Heart left ventricle (tissue), 16 donors: Measurements from ENCODE around the gene PAX5. TPM values are rescaled to one million over a fixed set of nuclear protein-coding genes. Genes with fewer than 3 reads are reported as not detected.

Experiments used
- ATAC-seq, 4 donors: fragments of 200-7000 bp; cut with Tn5 transposase; one replicate each; pipeline ENCODE4 v1.9.1; 2020 to 2022; ENCODE audit warnings: moderate library complexity in 4 of 4, mild to moderate bottlenecking in 3 of 4, moderate number of reproducible peaks in 1 of 4
- DNase-seq, 5 donors: peaks; one replicate each; pipeline ENCODE4 v3.0.0-alpha.2; 2020
- H3K27ac ChIP-seq, 12 donors: fragments of 200-600 bp; sonication (generic) in 4 of 12; one replicate each; pipeline versions ENCODE4 v1.5.0 to v1.8.0; 2016 to 2022; ENCODE audit warnings: mild to moderate bottlenecking in 2 of 12
- H3K27me3 ChIP-seq, 9 donors: fragments of 200-600 bp; sonication (generic) in 2 of 9; one replicate each; pipeline versions ENCODE4 v1.5.1 to v1.8.0; 2016 to 2022; ENCODE audit warnings: mild to moderate bottlenecking in 3 of 9
- H3K36me3 ChIP-seq, 9 donors: fragments of 200-600 bp; sonication (generic) in 2 of 9; one replicate each; pipeline versions ENCODE4 v1.5.0 to v1.8.0; 2018 to 2022; ENCODE audit warnings: mild to moderate bottlenecking in 2 of 9
- H3K4me1 ChIP-seq, 12 donors: fragments of 200-600 bp; sonication (generic) in 4 of 12; one replicate each; pipeline versions ENCODE4 v1.5.0 to v1.8.0; 2016 to 2022; ENCODE audit warnings: mild to moderate bottlenecking in 3 of 12
- H3K4me3 ChIP-seq, 12 donors: fragments of 200-600 bp; sonication (generic) in 4 of 12; one replicate each; pipeline versions ENCODE4 v1.5.0 to v1.8.0; 2017 to 2022; ENCODE audit warnings: mild to moderate bottlenecking in 9 of 12, moderate library complexity in 4 of 12
- H3K9me3 ChIP-seq, 12 donors: fragments of 200-600 bp; sonication (generic) in 4 of 12; one replicate each; pipeline versions ENCODE4 v1.5.0 to v1.8.0; 2016 to 2022; ENCODE audit warnings: mild to moderate bottlenecking in 1 of 12
- POLR2A ChIP-seq, 2 donors: fragments of 450-650 bp; IDR thresholded peaks; one replicate each; pipeline ENCODE4 v1.6.1; 2017; ENCODE audit warnings: antibody characterized with exemption in 2 of 2, mild to moderate bottlenecking in 2 of 2, moderate library complexity in 2 of 2
- WGBS, 4 donors: extraction: QIAGEN DNeasy Blood & Tissue Kit in 2 of 4; methylation state at CpG; one replicate each; pipeline versions ENCODE4 v1.1.5 to v1.1.7; 2013 to 2018; 5-methylcytosine and 5-hydroxymethylcytosine counted together
- intact Hi-C, 10 donors: fragments of 100-400 bp; cut with DNase I; formaldehyde crosslinking; loops; one replicate each; pipeline versions ENCODE4 v1.11.1 to v1.14.2; 2022
- polyA plus RNA-seq, 2 donors: library from polyadenylated mRNA; stranded (reverse); fragments of 200-250 nt; gene quantifications; one replicate each; pipeline ENCODE4 v1.2.3, GENCODE V29; 2013
- total RNA-seq, 9 donors: library from RNA; depleted of rRNA in 2 of 9; stranded (reverse); fragments of >200 nt in 2 of 9; fragmentation: NEBNext Ultra II Directional in 3 of 9; extraction: Animal tissue kit (Norgen Biotek cat#: 25700) in 3 of 9; gene quantifications; one replicate each; pipeline versions ENCODE4 v1.1.0 to v1.2.4, GENCODE V29; 2016 to 2023
- TF ChIP-seq, protein P1 (sequence below), 12 donors: fragments of 200-600 bp; sonication (generic) in 4 of 12; IDR thresholded peaks; one replicate each; pipeline versions ENCODE4 v1.5.0 to v1.8.0; 2018 to 2022; ENCODE audit warnings: antibody characterized with exemption in 12 of 12, mild to moderate bottlenecking in 5 of 12
- donor health status: ischemic (EF 13 %, LVEDD 7.1; RV severe dilation, severe dysfunction).
- donor health status: healthy with polysubstance abuse.
- donor health status: DM: no; HTN: yes; CAD: no.
- donor health status: DM: no; HTN: no; CAD: no.
- donor health status: ischemic (EF 25% LVEDD 6.9; RV normal size, moderate dysfunction).
- donor health status: ischemic (EF 25% LVEDD 5.7; RV mildly dilated, moderate dysfunction).
- donor health status: healthy.
- donor health status: DM: yes; HTN: yes; CAD: no.
- donor health status: ischemic (EF 35%, LVEDD 5.7; RV mildly dilated, moderate dysfunction).
- donor health status: nonischemic (EF 11% LVEDD 7.7; RV severe dilation, severe dysfunction).
- donor health status: DM: yes; HTN: yes; CAD: no.
- donor health status: PGD.
- donor health status: ischemic (EF 29% LVEDD 5.4; RV normal size, mild dysfunction).
- donor health status: nonischemic (EF 23%, LVEDD 6.1; RV moderate dilation, normal function).

Gene PAX5
- total and polyA plus RNA-seq, 11 donors = 0.01 to 0.37 (median 0.08) TPM; not detected in 7

DNA sequence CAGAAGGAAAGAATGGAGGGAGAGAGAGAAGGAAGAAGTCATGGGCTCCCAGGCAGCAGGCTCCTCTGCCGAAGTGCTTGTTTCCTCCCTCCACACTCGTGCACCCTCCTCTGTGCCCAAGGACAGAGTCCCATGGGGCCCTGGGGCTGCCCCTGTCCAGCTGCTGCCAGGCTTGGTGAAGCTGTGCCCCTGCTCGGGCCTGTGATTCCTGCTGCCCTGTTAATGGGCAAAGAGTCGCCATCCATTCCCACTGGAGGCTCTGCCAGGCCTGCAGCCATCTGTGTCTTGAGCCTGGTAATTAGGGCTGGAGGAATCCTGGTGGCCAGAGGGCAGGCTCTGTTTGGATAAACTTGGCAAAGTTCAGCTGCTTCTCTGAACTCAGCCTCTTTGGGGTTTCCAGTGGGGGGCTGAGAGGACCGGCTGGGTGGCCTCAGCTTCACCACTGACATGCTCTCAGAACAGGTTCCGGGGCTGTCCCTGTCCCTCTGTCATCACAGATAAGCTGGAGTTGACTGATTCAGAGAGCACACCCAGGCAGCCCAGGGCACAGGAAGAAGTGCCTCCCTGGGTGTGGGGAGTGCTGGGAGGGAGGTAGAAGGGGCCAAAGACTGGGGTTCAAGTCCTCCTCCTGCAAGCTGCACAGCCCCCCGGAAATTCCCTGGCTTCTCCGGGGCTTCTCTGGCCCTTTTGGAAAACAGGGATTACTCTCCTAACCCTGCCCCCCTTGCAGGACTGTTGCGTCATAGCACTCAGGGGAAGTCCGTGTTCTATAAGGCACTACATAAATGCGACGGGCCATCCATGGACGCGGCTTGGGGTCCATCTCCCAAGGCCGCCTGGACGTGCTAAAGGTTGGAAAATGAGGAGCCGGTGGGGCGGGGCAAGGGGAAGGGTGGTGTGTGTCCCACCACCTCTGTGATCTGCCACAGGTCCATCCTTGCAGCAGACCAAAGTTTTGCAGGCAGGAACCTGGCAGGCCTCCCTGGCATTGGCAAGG lies 154.8 kb downstream of the PAX5 start:
- Histone ChIP-seq H3K27me3 (peaks cover 0 to 16% (median 0%) of the 10 kb centered on the region in 9 donors), H3K36me3 (no peaks in the 10 kb centered on the region), H3K9me3 (no peaks in the 10 kb centered on the region), H3K27ac (no peak overlapping the region), H3K4me3 (no peak overlapping the region), H3K4me1 (no peaks in the 10 kb centered on the region)
- TF ChIP-seq, protein P1, sequence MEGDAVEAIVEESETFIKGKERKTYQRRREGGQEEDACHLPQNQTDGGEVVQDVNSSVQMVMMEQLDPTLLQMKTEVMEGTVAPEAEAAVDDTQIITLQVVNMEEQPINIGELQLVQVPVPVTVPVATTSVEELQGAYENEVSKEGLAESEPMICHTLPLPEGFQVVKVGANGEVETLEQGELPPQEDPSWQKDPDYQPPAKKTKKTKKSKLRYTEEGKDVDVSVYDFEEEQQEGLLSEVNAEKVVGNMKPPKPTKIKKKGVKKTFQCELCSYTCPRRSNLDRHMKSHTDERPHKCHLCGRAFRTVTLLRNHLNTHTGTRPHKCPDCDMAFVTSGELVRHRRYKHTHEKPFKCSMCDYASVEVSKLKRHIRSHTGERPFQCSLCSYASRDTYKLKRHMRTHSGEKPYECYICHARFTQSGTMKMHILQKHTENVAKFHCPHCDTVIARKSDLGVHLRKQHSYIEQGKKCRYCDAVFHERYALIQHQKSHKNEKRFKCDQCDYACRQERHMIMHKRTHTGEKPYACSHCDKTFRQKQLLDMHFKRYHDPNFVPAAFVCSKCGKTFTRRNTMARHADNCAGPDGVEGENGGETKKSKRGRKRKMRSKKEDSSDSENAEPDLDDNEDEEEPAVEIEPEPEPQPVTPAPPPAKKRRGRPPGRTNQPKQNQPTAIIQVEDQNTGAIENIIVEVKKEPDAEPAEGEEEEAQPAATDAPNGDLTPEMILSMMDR (IDR thresholded peaks at IDR 0.05) = no peak
- no peak for TF ChIP-seq POLR2A (IDR thresholded peaks at IDR 0.05)
- DNase-seq (no peak), ATAC-seq (no peak)
- intact Hi-C loops = loop anchor here in 3 of 10 donors (10.0 kb wide), 3 partner anchors 376 to 536 kb away; no protein-coding TSS in a partner anchor
- 66 to 74% (median 69%) methylated on average over 17 to 18 of the region's 18 CpGs for WGBS, 4 donors

GRCh38 chr9:36877239-36877638 lies 156.8 kb downstream of the PAX5 start:
- H3K27me3 ChIP-seq = peaks cover 0 to 20% (median 0%) of the 10 kb centered on the region in 9 donors
- intact Hi-C loops = loop anchor here in 3 of 10 donors (10.0 kb wide), 3 partner anchors 378 to 538 kb away; no protein-coding TSS in a partner anchor
- H3K9me3 ChIP-seq = no peaks in the 10 kb centered on the region
- H3K27ac ChIP-seq = no peak overlapping the region
- ATAC-seq (no peak), DNase-seq (no peak)
- H3K4me3 ChIP-seq = no peak overlapping the region
- TF ChIP-seq, protein P1 (IDR thresholded peaks at IDR 0.05) = no peak
- TF ChIP-seq POLR2A (IDR thresholded peaks at IDR 0.05) = no peak
- H3K36me3 ChIP-seq = no peaks in the 10 kb centered on the region
- WGBS, 4 donors = 83 to 91% (median 89%) methylated on average over 6 of the region's 6 CpGs
- H3K4me1 ChIP-seq = no peaks in the 10 kb centered on the region

GRCh38 chr9:36876056-36876455 lies 158.0 kb downstream of the PAX5 start:
- WGBS, 4 donors = 66 to 83% (median 74%) methylated on average over 4 of the region's 4 CpGs
- no peak for DNase-seq
- H3K27ac ChIP-seq = no peak overlapping the region
- H3K4me1 ChIP-seq = no peaks in the 10 kb centered on the region
- no peak for ATAC-seq
- H3K27me3 ChIP-seq = peaks cover 0 to 20% (median 0%) of the 10 kb centered on the region in 9 donors
- TF ChIP-seq, protein P1 (IDR thresholded peaks at IDR 0.05) = no peak
- TF ChIP-seq POLR2A (IDR thresholded peaks at IDR 0.05) = no peak
- intact Hi-C loops = loop anchor here in 3 of 10 donors (10.0 kb wide), 3 partner anchors 379 to 539 kb away; no protein-coding TSS in a partner anchor
- no peaks in the 10 kb centered on the region for H3K36me3 ChIP-seq
- no peak overlapping the region for H3K4me3 ChIP-seq
- no peaks in the 10 kb centered on the region for H3K9me3 ChIP-seq

DNA sequence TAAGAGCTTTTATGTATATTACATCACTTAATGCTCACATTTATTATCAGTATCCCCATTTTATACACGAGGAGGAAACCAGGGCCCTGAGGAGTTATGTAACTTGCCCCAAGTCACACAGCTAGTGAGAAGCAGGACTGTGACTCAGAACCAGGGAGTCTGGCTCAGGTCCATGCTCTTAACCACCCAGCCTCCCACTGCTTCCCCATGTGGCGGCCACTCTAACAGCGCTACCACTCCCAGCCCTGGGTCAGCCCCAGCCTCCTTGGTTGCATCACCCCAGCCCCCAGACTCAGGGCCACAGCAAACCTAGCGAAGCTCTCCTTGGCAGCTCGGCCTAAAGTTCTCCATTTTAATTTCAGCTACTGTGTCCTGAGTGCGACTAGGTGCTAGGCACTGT lies 159.1 kb downstream of the PAX5 start:
- ATAC-seq (no peak), DNase-seq (no peak)
- no peaks in the 10 kb centered on the region for H3K9me3 ChIP-seq
- intact Hi-C loops = loop anchor here in 6 of 10 donors (5.0 to 10.0 kb wide), 5 partner anchors 380 to 540 kb away; no protein-coding TSS in a partner anchor
- H3K27me3 ChIP-seq = peaks cover 0 to 20% (median 0%) of the 10 kb centered on the region in 9 donors
- no peak overlapping the region for H3K4me3 ChIP-seq
- no peaks in the 10 kb centered on the region for H3K4me1 ChIP-seq
- no peaks in the 10 kb centered on the region for H3K36me3 ChIP-seq
- TF ChIP-seq, protein P1 (IDR thresholded peaks at IDR 0.05) = no peak
- no peak for TF ChIP-seq POLR2A (IDR thresholded peaks at IDR 0.05)
- H3K27ac ChIP-seq = no peak overlapping the region
- WGBS, 4 donors = 78 to 93% (median 88%) methylated on average over 6 of the region's 6 CpGs
